ENCODE results near the gene PIP5K1C. TPM values are rescaled to one million over a fixed set of nuclear protein-coding genes. Genes with fewer than 3 reads are reported as not detected.

Gene PIP5K1C
- total RNA-seq, 1 experiment from 2014 or later: 24.5 TPM

GRCh38 chr19:3694361-3695123, 5.7 kb downstream of the PIP5K1C start:
- Mint-ChIP-seq H3K27ac (ENCODE audit: unreplicated experiment) (no peak overlapping the region), H3K4me3 (ENCODE audit: unreplicated experiment) (no peak overlapping the region), H3K9me3 (ENCODE audit: unreplicated experiment) (no peaks in the 10 kb centered on the region), H3K36me3 (ENCODE audit: insufficient read depth, unreplicated experiment) (peaks cover 17% of the 10 kb centered on the region), H3K4me1 (ENCODE audit: low read depth, unreplicated experiment) (no peaks in the 10 kb centered on the region), H3K27me3 (ENCODE audit: insufficient read depth, unreplicated experiment) (no peaks in the 10 kb centered on the region)
- H3K4me3 ChIP-seq (ENCODE audit: low read depth, low read length): no peak overlapping the region
- CTCF ChIA-PET: no interaction called here
- no peak for DNase-seq
- intact Hi-C loops (cut with micrococcal nuclease; ENCODE audit: unreplicated experiment): no loop called here
- no peaks in the 10 kb centered on the region for H3K9me3 ChIP-seq
- BruUV-seq (replicated peaks): no TSS peak
- POLR2A ChIA-PET: no interaction called here
- no peaks in the 10 kb centered on the region for H3K36me3 ChIP-seq (ENCODE audit: control insufficient read depth, insufficient read depth, low read length)
- no peaks in the 10 kb centered on the region for H3K4me1 ChIP-seq
- H3K27me3 ChIP-seq (replicated peaks; ENCODE audit: control insufficient read depth, insufficient read depth, low read length): no peaks in the 10 kb centered on the region
- TF ChIP-seq, protein P1, sequence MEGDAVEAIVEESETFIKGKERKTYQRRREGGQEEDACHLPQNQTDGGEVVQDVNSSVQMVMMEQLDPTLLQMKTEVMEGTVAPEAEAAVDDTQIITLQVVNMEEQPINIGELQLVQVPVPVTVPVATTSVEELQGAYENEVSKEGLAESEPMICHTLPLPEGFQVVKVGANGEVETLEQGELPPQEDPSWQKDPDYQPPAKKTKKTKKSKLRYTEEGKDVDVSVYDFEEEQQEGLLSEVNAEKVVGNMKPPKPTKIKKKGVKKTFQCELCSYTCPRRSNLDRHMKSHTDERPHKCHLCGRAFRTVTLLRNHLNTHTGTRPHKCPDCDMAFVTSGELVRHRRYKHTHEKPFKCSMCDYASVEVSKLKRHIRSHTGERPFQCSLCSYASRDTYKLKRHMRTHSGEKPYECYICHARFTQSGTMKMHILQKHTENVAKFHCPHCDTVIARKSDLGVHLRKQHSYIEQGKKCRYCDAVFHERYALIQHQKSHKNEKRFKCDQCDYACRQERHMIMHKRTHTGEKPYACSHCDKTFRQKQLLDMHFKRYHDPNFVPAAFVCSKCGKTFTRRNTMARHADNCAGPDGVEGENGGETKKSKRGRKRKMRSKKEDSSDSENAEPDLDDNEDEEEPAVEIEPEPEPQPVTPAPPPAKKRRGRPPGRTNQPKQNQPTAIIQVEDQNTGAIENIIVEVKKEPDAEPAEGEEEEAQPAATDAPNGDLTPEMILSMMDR (IDR thresholded peaks at IDR 0.05; ENCODE audit: insufficient read depth in 1 of 2, low read depth in 1 of 2, low read length in 1 of 2, severe bottlenecking in 1 of 2, unreplicated experiment in 1 of 2): no peak

DNA sequence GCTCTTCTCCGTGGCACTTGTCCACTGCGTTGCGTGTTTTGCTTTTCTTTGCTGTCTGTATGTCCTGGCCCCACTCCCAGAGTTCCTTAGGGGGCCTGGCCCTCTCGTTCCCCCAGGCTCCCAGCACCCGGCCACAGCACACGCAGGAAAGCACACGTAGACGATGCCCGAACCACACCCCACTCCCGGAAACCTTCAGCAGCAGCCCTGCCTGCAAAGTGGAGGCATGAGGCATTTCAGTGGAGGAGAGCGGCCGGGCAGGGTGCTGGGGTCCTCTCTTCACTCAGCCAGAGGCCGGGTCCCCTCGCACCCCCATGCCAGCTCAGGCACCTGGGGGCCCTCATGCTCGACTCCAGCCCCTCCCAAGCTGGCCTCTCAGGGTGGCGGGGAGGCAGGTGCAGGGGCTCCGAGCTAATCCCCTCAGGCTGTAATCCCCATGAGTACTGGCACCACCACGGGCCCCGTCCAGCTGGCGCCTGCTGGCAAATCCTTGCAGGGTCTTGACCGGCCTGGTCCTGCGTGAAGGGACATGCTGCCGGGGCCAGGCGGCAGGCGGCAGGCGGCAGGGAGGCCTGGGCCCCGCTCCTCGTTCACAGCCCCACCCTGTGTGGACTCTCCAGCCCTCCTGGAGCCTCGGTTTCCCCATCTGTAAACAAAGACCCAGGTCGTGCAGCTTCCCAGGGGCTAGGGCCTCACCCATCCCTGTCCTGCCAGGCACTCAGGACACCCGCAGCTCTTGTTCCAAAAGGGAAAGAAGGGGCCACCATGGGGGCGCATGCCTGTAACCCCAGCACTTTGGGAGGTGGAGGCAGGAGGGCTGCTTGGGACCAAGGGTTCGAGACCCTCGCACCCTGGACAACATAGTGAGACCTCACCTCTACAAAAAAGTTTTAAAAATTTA, 7.0 kb downstream of the PIP5K1C start:
- Mint-ChIP-seq H3K4me1 (ENCODE audit: low read depth, unreplicated experiment) (no peaks in the 10 kb centered on the region), H3K27ac (ENCODE audit: unreplicated experiment) (no peak overlapping the region), H3K4me3 (ENCODE audit: unreplicated experiment) (no peak overlapping the region), H3K27me3 (ENCODE audit: insufficient read depth, unreplicated experiment) (no peaks in the 10 kb centered on the region), H3K9me3 (ENCODE audit: unreplicated experiment) (no peaks in the 10 kb centered on the region), H3K36me3 (ENCODE audit: insufficient read depth, unreplicated experiment) (peaks cover 17% of the 10 kb centered on the region)
- Histone ChIP-seq H3K4me1 (no peaks in the 10 kb centered on the region), H3K9me3 (no peaks in the 10 kb centered on the region), H3K4me3 (ENCODE audit: low read depth, low read length) (no peak overlapping the region), H3K27me3 (replicated peaks; ENCODE audit: control insufficient read depth, insufficient read depth, low read length) (no peaks in the 10 kb centered on the region), H3K36me3 (ENCODE audit: control insufficient read depth, insufficient read depth, low read length) (no peaks in the 10 kb centered on the region)
- POLR2A ChIA-PET: no interaction called here
- no TSS peak for BruUV-seq (replicated peaks)
- intact Hi-C loops (cut with micrococcal nuclease; ENCODE audit: unreplicated experiment): no loop called here
- TF ChIP-seq, protein P1 (IDR thresholded peaks at IDR 0.05; ENCODE audit: insufficient read depth in 1 of 2, low read depth in 1 of 2, low read length in 1 of 2, severe bottlenecking in 1 of 2, unreplicated experiment in 1 of 2): no peak
- CTCF ChIA-PET: no interaction called here
- DNase-seq: no peak

DNA sequence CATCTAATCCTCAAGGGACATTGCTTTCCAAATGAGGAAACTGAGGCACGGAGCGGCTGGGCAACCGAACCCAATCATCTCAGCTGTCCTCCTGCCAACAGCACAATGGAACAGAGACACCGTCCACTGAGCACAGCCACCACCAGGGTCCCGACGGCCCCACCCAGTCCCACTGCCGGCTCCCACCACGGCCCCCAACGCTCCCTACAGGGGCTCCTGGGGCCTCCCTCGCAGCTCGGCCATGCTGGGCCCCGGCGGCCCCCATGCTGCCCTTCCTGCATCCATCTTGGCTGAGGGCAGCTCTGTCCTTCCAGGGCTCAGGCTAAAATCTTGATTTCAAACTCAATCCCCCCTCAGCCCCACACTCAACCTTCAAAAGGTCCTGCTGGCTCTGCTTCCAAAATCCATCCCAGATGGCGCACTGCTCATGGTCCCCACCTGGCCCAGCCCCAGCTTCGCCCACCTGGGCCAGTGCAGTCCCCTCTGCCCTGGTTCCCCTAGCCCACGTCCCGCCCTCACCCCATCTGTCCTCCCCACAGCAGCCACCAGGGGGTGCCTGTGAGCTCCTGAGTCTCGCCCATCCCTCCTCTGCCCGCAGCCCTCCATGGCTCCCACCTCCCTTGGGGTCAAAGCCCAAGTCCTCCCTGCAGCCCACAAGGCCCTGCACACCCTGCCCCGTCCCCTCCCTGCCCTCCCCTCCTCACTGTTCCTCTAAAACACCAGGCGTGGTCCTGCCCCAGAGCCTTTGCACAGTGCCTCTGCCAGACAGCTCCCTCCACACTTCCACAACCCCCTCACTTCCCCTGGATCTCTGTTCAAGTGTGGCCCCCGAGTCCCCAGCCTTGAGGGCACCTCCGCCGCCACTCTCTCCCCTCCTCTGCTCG, 7.9 kb downstream of the PIP5K1C start:
- Histone ChIP-seq H3K36me3 (ENCODE audit: control insufficient read depth, insufficient read depth, low read length) (no peaks in the 10 kb centered on the region), H3K27me3 (replicated peaks; ENCODE audit: control insufficient read depth, insufficient read depth, low read length) (no peaks in the 10 kb centered on the region), H3K9me3 (no peaks in the 10 kb centered on the region), H3K4me1 (no peaks in the 10 kb centered on the region), H3K4me3 (ENCODE audit: low read depth, low read length) (no peak overlapping the region)
- peak in 1 of 2 experiments; percentile 39 for DNase-seq
- H3K27ac Mint-ChIP-seq (ENCODE audit: unreplicated experiment): no peak overlapping the region
- TF ChIP-seq, protein P1 (IDR thresholded peaks at IDR 0.05; ENCODE audit: insufficient read depth in 1 of 2, low read depth in 1 of 2, low read length in 1 of 2, severe bottlenecking in 1 of 2, unreplicated experiment in 1 of 2): peak; percentile 38 to 60
- H3K27me3 Mint-ChIP-seq (ENCODE audit: insufficient read depth, unreplicated experiment): no peaks in the 10 kb centered on the region
- H3K4me1 Mint-ChIP-seq (ENCODE audit: low read depth, unreplicated experiment): no peaks in the 10 kb centered on the region
- CTCF ChIA-PET: no interaction called here
- H3K9me3 Mint-ChIP-seq (ENCODE audit: unreplicated experiment): no peaks in the 10 kb centered on the region
- peaks cover 17% of the 10 kb centered on the region for H3K36me3 Mint-ChIP-seq (ENCODE audit: insufficient read depth, unreplicated experiment)
- BruUV-seq (replicated peaks): no TSS peak
- H3K4me3 Mint-ChIP-seq (ENCODE audit: unreplicated experiment): no peak overlapping the region
- POLR2A ChIA-PET: no interaction called here
- intact Hi-C loops (cut with micrococcal nuclease; ENCODE audit: unreplicated experiment): no loop called here
